GM19193 (cell line): Measurements from ENCODE around the gene GRK3.

Experiments used
- POLR2A ChIP-seq: IDR thresholded peaks from 4 replicates; pipeline ENCODE4 v1.6.1; 2011; ENCODE audit not compliant: insufficient read depth, insufficient read length; ENCODE audit errors: extremely low read depth

The GRK3 gene

DNA sequence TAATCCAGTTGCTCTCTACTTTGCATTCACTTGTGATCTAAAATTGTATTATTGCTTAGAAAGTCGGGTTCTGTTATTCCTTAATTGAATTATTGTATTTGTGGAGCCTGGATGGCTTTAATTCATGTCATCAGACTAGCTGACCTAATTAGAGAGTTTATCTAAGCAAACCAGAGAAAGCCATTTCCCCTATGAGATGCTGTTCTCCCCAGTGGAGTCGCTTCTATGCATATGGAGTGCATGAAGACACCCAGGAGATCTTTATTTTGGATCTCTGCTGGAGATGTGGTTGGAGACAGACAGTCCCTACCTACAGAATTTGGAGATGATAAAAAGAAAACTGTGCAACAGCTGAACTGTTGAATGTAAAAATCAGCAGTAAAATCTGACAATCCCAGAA is 132.3 kb downstream of the GRK3 start:
- TF ChIP-seq POLR2A = no peak

- TF ChIP-seq POLR2A = no peak
These were observed 132.7 kb downstream of the GRK3 start for GRCh38 chr22:25697181-25697664.

DNA sequence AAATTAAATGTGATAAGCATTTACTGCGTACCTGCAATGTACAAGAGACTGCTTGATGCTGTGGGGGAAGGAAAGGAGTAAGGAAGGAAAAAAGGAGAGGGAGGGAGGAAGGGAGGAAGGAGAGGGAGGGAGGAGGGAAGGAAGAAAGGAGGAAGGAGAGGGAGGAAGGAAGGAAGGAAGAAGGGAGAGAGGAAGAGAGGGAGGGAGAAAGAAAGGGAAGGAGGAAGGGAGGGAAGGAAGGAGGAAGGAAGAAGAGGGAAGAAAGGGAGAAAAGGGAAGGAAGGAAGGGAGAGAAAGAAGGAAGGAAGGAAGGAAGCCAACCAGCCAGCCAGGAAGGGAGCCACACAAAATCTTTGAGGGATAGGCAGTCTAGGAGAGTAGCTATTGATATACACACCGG is 133.5 kb downstream of the GRK3 start:
- TF ChIP-seq POLR2A = no peak

DNA sequence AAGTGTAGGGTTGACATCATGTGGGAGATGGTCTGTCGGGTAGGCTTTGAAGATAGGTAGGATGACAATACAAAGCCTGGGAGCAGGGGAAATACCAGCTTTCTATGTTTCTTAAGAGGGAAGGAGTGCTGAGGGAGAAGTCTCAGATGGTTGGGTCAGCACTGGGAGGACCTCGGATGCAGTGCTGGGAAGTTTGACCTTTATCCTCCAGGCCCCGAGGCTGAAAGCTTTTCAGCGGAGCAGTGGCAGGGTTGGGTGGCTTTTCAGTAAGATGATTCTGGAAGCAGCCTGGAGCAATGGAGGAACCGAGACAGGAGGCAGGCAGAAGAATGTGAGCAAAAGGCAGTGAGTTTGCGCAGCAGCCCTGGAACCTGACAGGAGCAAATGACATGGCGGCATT is 134.0 kb downstream of the GRK3 start:
- no peak for TF ChIP-seq POLR2A

GRCh38 chr22:25698978-25699377 is 134.5 kb downstream of the GRK3 start:
- no peak for TF ChIP-seq POLR2A

DNA sequence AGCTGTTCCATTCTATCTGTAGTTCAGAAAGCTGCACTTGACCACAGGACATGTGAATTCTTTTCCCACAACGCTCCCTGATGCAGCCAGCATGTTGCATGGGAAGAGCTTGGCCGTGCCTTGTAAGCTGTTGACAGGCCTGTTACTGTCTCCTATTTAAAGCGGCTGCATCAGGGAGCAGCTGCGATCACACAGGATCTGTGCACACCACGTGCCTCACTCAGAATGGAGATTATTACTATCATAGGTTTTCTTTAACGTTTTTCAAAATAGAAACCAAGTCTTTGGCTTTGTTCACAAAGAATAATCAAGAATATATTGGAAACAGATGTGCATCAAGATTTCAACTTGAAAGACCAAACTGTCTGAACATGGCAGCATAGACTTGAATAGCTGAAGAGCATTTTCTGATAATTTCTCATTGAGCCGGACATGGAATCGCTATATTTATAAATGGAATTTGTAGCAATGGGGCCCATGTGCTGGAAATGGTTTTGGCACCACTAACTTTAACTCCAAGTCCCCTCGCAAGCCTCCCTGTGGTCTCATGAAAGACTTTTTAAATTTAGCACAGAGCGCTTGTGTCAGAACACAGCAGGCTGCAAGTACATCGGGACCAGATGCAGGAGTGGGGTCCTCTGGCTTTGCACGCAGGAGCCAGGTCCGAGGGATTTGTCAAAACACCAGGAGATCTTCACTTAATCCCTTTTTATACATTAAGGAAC is 136.7 kb downstream of the GRK3 start:
- no peak for TF ChIP-seq POLR2A

GRCh38 chr22:25702040-25702439 is 137.6 kb downstream of the GRK3 start:
- TF ChIP-seq POLR2A = no peak

DNA sequence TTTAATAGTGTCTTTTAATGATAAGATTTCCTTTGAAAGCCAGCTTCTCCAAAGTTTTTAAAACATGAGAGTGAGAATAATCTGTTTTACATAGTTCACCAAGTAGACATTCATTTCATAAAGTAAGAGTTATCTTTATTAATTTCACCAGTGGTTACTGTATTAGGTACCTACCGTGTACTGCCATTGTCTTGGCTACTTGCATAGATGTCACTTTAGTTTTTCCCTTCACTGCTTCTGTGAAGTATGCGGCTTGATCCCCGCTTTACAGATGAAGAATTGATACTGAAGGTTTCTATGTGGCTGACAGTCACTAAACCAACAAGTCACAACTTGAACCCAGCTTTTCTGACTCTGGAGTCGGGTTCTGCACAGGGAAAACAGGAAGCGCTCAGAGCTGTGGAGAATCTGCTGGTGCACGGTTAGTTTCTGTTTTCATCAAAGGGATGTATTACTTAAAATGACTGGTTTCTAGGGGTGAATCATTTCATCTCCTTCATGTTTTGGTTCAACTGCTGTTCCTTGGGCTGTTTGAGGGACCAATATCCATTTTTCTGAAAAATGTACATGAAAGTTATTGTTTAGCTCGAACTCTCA is 138.2 kb downstream of the GRK3 start:
- no peak for TF ChIP-seq POLR2A

- TF ChIP-seq POLR2A = no peak
These were observed 140.2 kb downstream of the GRK3 start for GRCh38 chr22:25704701-25705100.

- TF ChIP-seq POLR2A = no peak
These were observed 141.7 kb downstream of the GRK3 start for GRCh38 chr22:25706197-25706596.

DNA sequence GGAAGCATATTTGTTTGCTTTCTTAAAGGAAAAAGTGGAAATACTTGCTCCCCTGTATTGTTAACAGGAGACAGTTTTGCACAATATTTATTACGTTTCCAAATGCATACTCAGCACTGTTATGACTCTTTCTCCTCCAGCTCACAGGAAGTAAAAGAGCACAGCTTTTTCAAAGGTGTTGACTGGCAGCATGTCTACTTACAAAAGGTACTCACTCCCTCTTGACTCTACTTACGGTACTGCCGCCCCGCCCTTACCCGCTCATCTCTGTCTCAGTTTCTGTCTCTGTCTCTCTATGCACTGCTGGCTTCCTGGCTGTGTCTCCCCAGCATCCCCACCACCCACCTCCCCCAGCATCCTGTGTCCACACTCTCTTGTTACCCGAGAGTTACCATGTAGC is 145.3 kb downstream of the GRK3 start:
- TF ChIP-seq POLR2A = no peak

GRCh38 chr22:25710501-25710900 is 146.0 kb downstream of the GRK3 start:
- no peak for TF ChIP-seq POLR2A

- TF ChIP-seq POLR2A = no peak
These were observed 147.0 kb downstream of the GRK3 start for GRCh38 chr22:25711491-25711890.

- no peak for TF ChIP-seq POLR2A
These were observed 148.4 kb downstream of the GRK3 start for GRCh38 chr22:25712661-25713400.

DNA sequence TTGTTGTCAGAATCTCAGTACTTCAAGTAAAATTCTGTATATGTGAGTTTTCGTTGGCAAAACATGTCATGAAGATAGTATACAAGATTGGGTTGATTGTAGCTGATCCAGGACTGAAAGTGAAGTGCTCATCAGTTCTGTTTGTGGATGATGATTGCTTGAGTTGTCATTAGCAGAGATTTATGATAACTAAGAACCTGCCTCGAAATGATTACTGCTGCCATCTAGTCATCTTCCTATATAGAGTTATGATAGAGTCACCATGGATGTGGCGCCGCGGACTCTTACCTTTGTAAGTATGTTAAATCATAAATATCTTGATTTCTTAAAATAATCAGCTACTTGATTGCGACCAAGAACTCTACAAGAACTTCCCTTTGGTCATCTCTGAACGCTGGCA is 149.6 kb downstream of the GRK3 start:
- no peak for TF ChIP-seq POLR2A

- no peak for TF ChIP-seq POLR2A
These were observed 150.3 kb downstream of the GRK3 start for GRCh38 chr22:25714739-25715138.
